DMS53 treated with DMSO at 0.1 percent for 48 hours (cell line): ENCODE results near the gene PIAS4.
"Not testable (repeated sequence)": the region's sequence is repeated elsewhere in the genome, so short reads cannot be mapped to it uniquely, and the experiment has no call there.

Source experiments
- DNase-seq: peaks from one replicate; lab custom pipeline; 2025; ENCODE audit not compliant: unreplicated experiment; lab: John Stamatoyannopoulos, UW

Gene PIAS4

DNA sequence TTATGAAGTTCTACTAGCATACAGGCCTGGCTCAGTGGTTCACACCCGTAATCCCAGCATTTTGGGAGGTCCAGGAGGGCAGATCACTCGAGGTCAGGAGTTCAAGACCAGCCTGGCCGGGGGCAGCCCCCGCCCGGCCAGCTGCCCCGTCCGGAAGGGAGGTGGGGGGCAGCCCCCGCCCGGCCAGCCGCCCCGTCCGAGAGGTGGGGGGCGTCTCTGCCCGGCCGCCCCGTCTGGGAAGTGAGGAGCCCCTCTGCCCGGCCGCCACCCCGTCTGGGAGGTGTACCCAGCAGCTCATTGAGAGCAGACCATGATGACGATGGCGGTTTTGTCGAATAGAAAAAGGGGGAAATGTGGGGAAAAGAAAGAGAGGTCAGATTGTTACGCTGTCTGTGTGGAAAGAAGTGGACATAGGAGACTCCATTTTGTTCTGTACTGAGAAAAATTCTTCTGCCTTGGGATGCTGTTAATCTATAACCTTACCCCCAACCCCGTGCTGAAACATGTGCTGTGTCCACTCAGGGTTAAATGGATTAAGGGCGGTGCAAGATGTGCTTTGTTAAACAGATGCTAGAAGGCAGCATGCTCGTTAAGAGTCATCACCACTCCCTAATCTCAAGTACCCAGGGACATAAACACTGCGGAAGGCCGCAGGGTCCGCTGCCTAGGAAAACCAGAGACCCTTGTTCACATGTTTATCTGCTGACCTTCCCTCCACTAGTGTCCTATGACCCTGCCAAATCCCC lies 8.7 kb upstream of the PIAS4 start:
- not testable (repeated sequence) for DNase-seq

DNA sequence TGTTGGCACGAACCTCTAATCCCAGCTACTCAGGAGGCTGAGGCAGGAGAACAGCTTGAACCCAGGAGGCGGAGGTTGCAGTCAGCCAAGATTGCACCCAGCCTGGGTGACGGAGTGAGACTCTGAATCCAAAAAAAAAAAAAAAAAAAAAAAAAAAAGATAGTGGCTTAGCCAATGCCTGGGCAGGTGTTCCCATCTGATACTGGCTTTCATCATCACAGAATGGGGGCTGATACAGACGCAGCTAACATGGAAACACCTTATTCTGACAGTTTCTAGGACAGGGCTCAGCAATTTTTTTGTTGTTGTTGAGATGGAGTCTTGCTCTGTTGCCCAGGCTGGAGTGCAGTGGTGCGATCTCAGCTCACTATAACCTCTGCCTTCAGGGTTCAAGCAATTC lies 6.7 kb upstream of the PIAS4 start:
- not testable (repeated sequence) for DNase-seq

DNA sequence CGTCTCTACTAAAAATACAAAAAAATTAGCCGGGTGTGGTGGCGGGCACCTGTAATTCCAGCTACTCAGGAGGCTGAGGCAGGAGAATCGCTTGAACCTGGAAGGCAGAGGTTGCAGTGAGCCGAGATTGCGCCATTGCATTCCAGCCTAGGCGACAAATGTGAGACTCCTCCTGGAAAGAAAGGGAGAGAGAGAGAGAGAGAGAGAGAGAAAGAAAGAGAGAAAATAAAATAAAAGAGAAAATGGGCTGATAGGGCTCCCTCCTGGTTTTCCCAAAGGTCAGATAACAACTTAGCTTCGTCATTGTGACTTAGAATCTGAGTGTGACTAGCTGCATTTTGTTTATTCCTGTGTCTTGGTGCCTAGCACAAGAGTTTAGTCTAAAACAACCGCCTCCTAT lies 2.1 kb upstream of the PIAS4 start:
- not testable (repeated sequence) for DNase-seq

DNA sequence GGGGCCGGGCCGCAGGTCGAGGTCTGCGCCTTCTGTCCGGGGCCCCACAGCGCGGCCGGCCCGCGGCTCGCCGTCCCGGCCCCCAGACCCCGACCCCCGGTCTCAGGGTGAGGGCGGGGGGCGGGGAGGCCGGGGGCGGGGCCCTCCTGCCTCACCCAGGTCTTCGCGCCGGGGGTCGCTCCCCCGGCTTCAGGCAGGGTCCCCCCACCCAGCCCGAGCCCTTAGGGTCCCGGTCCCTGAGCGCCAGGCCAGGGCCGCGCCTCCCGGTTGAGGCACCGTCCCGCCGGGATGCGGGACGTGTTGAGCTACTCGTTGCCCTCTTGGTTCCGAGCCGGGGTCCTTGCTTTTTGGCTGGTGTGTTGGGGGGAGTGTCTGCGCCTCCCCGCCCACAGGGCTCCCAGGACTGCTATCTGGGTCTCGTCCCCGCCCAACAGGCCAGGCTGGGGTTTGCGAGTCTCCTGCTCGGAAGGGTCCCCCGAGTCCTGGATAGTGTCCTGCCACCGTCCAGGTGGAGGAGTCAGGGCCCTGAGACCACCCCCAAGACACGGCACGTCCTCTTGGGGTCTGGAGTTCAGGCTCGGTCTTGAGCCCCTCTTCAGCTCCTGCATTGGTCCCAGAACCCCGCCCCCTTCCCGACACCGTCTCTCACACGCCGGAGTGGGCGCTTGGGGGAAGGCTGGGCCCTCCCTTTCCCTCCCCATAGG lies 452 bp downstream of the PIAS4 start:
- no peak for DNase-seq

DNA sequence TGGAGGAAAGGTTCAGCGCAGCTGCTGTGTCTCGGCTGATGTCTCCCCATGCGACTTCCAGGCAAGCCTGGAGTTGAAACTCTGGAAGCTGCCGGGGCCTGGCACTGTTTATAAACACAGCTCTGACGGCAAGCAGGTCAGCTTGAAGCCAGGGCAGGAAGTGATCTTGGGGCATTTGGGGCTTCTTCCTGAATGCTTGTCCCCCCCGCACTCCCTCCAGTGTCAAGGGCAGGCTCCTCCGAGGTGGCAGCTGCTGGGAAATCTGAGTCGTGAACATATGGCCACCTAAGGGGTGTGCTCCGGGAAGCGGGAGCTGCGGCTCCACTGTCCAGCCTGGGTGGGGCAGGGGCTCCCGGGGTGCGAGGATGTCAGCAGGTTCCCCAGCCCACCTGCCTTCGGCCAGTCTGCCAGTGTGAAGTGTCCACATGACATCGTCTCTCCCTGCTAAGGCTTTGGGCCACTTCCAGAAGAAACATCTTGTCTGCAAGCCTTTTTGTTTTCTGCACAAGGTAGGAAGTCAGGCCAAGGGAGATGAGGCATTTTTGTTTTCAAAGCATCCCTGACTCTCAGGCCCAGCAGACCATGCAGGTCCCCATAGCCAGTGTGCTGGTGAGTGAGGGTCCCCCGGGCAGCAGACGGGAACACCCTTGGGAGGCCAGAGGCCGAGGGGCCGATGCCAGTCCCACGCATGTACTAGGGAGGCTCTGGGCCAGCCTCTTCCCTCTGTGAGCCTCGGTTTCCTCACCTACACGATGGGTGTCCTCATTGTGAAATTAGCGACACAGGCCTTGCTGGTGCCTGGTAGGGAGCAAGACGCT lies 2.7 kb downstream of the PIAS4 start:
- DNase-seq, result no peak

DNA sequence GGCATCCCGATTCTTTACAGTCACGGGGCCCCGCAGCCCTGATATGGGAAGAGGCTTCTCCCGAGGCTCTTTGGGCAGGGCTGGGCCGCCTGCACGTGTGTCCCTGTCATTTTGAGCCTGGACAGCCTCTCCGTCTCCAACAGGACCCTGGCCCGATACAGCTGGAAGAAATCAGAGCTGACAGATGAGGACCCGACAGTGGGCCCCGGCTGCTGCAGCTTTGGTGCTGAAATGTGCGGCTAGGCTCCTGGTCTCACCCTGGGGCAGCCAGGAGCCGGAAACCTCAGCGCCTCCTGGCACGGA lies 3.2 kb downstream of the PIAS4 start:
- no peak for DNase-seq

DNA sequence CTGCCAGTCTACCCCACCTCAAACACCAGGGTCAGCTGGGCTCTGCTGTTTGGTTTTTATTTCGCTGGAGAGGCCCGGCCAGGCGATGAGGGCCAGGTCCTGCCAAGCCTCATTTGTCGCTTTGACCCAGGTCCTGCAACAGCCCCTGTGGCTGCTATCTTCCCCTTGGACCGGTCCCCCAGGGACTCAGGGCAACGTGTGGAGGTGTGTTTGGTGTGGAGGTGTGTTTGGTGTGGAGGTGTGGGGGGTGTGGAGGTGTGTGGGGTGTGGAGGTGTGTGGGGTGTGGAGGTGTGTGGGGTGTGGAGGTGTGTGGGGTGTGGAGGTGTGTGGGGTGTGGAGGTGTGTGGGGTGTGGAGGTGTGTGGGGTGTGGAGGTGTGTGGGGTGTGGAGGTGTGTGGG lies 3.9 kb downstream of the PIAS4 start:
- not testable (repeated sequence) for DNase-seq

DNA sequence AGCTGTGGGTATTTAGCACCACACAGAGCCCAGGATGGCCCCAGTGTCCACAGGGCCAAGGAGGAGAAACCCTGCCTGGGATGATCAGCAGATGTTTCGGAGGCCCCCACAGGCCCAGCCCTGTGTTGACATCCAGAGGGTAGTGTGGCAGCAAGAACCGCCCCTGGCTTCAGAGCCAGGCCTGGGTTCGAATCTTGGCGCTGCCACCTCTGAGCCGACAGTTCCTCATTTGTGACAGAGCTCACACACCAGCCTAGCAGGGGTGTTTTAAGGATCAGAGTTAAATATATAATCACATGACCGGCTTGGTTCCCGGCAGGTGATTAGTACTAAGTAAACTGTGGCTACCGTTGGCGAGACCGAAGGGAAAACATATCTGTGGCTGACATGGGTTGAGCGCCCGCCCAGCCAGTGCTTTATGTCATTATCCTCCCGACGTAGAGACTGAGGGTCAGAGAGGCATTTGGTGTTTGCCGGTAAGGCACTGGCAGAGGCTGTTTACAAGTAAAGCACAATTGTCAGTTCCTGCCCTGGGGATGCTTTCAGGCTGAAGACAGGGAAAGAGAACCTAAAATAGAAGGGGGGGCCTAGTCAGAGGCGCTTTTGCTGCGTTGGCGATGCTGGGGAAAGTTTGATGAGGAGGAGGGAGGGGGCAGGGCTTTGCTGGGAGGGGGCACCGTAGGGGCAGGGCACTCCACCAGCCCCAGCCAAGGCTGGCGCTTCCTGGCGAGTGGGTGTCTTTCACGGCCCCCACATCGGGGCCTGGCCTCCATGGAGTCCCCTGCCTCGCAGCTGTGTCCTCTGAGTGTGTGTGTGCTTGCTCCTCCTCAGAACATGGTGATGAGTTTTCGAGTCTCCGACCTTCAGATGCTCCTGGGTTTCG lies 4.8 kb downstream of the PIAS4 start:
- no peak for DNase-seq

DNA sequence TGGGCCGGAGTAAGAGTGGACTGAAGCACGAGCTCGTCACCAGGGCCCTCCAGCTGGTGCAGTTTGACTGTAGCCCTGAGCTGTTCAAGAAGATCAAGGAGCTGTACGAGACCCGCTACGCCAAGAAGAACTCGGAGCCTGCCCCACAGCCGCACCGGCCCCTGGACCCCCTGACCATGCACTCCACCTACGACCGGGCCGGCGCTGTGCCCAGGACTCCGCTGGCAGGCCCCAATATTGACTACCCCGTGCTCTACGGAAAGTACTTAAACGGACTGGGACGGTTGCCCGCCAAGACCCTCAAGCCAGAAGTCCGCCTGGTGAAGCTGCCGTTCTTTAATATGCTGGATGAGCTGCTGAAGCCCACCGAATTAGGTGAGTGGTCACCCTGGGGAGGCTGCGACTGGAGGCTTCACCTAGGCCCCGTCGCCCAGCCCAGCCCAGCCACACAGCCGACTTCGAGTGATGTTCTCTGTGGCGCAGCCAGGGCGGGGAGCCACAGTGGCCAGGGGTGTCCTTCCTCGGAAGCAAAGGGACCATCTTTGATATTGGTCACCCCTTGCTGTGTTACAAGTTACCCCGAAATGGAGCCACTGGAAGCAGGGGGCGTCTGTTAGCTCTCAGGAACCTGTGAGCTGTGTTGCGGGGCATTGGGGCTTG lies 5.6 kb downstream of the PIAS4 start:
- DNase-seq, result no peak

DNA sequence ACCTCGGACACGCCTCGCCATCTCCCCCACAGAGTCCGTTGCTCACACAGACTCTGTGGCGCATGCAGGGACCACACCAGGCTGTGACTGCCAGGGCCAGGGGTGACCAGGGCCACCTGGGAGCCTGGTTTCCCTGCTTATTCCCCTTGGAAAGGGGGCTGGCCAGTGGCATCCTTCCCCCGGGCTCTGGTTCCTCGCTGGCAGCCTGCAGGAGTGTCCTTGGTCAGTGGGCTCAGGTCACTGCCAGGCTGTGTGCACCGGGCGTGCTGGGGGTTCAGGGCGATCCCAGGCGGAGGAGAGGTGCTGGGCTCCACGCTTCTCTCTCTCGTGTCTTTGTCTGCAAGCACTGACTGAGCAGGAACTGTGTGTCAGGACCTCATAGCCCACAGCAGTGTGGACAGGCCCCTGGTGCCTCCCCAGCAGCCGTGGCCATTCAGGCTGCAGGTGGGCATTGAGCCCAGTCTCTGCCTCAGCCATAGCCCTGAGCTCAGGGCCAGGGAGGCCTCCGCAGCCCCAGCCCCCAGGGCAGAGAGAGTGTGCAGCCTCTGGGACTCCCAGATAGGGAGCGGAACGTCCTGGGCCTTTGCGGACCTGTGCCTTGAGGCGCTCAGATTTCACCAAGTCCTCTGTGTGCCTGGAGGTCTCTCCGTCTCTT lies 6.5 kb downstream of the PIAS4 start:
- DNase-seq, result no peak

DNA sequence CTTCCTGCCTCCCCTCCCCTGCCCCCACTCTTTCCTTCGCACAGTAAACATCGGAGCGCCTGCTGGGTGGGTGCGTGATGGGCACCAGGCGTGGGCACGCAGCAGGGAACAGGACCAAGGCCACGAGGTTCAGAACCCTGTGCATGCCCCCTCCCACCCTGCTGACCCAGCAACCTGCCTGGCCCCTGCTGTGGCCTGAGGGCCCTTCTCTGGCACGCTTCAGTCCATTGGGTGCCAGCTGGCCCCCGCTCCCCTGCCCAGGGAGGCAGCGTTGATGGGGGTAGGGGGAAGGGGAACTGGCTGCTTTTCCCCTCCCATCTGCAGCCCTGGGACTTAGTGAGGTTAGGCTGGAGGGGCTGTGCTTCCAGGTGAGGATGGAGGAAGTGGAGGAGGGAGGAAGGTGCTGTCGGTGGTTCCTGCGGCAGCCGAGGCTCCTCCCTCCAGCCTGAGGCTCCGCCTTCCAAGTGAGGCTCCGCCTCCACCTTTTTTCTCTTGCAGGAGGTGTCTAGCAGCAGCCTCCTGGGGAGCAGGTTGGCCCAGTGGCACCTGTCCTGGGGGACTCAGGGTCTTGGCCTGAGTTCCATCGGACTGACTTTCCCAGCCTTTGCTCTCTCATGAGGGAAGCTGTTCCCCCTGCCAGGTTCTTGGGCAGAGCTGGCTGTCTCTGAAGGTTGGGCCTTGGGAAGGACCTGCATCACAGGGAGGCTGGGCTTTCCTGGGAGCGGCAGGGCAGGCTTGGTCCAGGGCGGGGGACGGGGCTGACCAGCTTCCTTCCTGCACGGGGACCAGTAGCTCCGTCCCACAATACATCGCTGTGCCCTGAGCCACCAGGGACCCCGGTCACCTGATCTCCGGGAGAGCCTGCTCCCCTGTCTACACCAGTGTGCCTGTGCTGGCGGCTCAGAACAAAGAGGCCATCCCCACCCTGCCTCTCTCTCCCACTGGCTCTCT lies 7.3 kb downstream of the PIAS4 start:
- DNase-seq, result no peak

DNA sequence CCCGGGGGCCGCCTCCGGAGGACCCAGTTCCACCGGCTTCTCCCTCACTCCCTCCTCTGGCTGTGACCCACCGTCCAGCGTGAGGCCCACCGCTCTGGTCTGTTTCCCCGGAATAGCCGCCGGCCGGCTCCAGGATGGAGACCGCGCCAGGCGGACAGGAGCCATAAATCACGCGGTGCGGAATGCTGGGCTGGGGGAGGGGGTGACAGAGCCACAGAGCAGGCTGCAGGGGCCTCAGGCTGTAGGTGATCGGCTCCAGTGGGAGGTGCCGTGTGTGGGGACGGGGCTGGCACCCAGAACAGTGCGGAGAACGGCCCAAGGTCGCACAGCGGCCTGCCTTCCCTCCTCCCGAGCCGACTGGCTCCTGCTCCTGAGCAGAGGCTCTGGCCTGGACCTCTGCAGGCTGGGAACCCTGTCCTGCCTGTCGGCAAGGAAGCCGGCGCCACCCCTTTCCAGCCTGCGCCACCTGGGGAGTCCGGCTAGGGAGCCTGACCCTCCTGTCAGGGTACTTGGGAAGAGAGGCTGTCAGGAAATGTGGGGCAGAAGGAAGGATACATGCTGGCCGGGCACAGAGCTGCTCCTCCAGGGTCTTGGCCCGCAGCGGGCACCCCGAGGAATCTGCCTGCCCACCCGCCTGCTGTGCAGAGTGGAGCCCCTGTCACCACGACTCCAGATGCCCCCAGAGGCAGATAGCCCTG lies 8.3 kb downstream of the PIAS4 start:
- DNase-seq, result no peak

DNA sequence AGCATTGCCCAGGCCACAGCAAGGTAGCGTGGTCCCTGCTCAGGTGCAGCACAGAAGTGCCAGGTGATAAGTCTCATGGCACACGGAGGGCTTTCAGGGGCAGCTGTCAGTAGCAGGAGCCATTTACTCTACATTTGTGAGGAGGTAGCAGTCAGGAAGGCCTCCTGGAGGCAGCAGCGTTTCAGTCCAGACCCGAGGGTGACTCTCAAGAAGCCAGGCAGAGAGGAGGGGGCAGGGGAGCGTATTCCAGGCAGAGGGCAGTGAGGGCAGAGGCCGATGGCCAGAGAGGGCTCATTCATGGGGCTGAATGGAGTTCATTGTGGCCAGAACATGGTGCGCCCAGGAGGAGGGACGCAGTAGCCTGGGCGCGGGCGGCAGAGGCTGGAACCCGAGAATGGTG lies 8.9 kb downstream of the PIAS4 start:
- DNase-seq, result no peak

DNA sequence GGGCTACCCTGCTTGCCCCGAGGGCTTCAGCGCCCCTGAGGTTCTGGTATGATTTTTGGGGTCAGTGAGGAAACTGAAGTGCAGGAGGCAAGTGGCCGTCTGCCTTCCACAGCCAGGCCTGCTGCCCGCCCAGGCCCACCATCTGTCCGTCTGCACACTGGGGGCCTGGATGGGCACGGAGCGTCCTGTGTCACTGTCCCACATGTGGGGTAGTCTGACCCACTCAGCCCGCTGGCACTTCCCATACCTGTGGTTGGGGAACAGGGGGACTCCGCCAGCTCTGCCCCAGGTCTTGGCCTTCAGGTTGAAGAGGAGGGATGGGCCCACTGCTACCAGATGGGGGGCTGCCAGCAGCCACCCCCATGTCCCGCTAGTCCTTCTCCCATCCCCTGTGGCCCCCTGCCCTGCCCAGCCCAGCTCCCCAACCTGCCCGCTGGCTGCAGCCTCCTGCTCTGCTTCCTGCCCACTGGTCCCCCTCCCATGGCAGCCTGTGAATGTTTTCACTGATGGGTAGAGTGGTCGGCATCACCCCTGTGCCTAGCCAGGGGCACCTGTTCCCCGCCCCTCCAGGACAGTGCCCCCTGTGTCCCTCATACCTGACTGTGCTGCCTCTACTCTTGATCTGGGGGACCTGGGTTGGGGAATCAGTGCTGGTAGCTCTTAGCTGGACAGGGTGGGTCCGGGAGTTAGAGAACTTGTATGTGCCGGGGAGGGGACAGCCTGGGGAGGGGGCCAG lies 9.5 kb downstream of the PIAS4 start:
- no peak for DNase-seq

DNA sequence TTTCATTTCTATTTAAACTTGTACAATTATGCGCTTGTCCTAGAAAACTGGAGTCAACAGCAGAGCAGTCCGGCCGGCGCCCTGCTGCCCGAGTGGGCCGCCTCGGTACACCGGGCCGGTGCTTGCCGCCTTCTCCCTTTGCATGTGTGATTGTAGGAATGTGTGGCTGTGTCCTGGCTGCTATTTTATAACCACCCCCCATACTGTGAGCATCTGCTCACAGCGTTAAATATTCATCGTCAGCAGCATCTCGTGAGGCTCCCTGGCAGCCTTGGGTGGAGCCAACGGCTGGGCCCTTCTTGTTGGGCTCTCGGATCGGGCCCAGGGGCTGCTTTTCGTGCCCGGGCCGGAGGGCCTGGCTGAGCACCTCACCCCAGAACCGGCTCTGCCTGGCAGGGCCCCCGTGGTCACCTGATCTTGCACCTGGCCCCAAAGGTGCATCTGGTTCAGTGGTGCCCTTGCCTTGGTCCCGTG lies 10.6 kb downstream of the PIAS4 start:
- DNase-seq, result no peak

DNA sequence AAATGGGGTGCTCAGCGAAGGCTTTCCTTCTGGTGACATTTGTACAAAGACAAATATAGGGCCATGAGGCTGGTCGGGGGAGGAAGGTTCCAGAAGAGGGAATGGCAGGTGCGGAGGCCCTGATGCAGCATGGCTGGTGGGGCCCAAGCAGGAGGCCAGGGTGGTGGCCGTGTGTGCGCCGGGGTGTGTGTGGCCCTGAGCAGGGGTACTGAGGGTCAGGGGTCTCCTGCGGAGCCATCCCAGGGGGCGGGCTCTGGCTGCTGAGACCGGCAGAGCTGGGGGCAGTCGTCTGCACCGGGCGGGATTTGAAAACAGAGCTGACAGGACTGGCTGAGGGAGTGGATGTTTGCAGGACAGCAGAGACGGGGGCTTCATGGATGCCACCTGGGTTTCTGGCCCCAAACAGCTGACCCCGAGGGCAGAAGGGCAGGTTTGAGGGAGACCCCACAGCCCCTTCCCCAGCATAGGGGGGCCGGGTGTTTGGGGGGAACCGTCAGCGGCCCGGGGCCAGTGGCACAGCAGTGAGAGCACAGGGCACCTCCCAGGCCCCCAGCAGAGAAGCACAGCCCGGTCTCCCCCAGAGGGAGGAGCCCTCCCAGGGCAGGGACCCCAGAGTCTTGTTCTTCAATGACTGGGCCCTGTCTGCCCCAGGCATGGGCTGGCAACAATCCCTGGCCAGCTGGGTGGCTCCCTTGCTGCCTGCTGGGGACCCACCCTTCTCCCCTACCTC lies 11.4 kb downstream of the PIAS4 start:
- no peak for DNase-seq

DNA sequence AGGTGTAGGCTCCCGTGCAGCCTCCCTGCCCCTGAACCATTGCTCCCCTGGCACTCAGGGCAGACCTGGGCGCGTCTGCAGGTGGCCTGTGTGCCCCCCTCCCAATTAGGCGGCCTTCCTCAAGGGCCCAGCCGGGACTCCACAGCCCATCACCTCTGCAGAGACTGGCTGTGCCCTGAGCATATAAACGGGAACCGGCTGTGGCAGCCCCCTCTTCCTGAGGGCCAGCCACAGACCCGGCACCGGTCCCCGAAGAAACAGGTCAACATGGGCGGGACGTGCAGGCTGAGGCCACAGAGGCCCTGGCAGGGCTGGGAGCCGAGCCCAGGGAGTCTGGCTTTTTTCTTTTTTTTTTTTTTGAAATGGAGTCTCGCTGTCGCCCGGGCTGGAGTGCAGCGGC lies 12.0 kb downstream of the PIAS4 start:
- DNase-seq, result no peak
